RKO (cell line): ENCODE measurements around the gene IKZF1.

Experiments
- DNase-seq: peaks from one replicate; pipeline ENCODE4 v3.0.0-alpha.2; 2016; ENCODE audit warnings: low spot score

The IKZF1 gene

DNA sequence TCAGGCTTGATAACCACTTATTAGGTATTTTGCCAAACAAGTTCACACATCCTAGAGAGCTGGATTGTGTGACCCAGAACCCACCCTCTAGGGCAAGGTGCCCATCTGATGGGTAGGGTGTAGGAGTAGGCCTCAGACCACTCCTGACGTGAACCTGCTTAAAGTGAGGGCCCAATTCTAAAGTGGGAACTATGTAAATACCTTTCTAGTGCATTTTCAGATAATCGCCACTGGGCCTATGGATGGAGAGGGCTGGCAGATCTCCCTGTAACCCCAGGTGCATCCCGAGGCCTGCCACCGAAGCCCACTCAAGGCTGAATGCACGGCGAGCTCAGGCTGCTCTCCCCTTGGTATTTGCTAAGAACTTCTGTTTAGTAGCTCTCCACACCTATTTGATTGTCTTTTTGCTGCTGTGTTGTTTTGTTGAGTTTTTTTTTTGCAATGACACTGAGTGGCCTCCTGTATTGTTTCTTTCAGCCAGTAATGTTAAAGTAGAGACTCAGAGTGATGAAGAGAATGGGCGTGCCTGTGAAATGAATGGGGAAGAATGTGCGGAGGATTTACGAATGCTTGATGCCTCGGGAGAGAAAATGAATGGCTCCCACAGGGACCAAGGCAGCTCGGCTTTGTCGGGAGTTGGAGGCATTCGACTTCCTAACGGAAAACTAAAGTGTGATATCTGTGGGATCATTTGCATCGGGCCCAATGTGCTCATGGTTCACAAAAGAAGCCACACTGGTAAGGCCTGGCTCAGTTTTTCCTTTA lies 71.7 kb downstream of the IKZF1 start:
- no peak for DNase-seq

DNA sequence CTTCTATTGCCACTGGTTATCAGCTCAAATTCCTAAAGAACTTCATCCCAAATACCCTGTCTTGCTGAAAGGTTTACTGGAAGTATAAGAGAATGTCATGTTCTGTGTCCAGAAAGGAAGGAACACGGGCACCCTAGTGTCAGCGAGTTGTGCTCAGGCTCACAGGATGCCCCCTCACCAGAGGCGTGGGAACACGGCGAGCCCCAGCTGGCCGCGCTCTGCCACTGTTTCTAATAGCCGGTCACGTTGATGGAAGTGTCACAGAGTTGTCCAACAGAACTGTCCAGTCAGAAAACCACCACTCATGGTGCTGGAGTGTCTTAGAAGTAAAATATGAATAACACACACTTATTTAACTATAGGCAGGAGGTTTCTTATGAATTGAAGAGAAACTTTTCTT lies 72.8 kb downstream of the IKZF1 start:
- DNase-seq = no peak

DNA sequence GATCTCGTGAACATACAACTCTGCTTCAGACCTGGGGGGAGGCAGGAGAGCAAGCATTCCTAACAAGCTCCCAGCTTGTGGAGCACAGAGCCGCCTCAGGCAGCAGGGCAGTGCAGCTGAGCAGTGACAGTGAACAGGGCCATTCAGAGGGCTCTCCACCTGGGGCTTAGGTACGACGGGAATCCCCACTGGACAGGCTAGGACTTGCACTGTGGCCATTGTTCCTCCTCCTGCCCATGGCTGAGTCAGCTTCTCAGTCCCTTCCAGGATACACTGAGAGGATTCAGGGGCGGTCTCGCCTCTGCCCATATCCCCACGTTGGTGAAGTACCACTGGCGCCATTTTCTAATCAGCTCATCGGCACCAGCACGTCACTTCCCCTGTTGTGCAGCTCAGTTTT lies 74.6 kb downstream of the IKZF1 start:
- no peak for DNase-seq

DNA sequence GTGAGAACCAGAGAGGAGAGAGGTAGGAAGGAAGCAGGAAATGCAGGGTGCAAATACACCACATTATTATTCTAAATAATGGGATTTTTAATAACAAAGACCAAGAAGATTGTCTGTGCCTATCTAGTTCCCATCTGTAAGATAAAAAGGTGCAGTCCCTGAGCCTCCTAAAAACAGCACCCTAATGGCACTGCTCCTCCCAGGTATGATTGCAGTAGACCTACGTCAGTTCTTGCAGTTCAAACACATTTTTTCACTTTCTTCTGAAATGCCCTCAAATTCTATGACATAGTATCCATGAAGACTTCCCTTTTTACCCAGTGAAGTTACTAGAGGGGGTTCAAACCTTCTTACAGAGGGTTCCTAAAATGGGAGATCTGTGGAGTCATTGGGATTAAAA lies 75.0 kb downstream of the IKZF1 start:
- no peak for DNase-seq

DNA sequence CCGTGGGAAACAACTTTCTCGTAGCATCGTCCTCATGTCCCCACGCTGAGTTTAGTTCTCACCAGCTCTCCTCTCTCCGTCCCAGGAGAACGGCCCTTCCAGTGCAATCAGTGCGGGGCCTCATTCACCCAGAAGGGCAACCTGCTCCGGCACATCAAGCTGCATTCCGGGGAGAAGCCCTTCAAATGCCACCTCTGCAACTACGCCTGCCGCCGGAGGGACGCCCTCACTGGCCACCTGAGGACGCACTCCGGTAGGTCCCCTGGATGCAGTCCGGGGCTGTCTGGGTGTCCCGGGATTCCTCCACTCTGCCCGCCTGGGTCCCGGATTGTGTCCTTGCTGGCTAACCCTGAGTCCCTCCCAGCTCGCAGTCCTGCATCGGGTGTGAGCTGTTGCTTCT lies 77.9 kb downstream of the IKZF1 start:
- no peak for DNase-seq

DNA sequence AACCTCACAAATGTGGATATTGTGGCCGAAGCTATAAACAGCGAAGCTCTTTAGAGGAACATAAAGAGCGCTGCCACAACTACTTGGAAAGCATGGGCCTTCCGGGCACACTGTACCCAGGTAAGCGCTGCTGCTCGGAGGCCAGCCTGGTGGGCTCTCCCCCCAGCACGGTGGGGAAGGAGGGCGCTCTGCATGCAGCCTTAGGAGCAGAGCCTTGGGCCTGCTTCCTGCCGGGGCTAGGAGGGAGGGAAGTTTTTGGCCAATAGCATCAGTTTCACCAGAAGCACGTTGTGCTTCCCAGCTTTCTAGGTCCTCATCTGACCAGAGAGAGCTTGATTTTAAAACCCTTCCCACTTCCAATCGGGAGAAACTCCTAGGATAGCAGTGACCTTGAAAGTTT lies 82.8 kb downstream of the IKZF1 start:
- no peak for DNase-seq

DNA sequence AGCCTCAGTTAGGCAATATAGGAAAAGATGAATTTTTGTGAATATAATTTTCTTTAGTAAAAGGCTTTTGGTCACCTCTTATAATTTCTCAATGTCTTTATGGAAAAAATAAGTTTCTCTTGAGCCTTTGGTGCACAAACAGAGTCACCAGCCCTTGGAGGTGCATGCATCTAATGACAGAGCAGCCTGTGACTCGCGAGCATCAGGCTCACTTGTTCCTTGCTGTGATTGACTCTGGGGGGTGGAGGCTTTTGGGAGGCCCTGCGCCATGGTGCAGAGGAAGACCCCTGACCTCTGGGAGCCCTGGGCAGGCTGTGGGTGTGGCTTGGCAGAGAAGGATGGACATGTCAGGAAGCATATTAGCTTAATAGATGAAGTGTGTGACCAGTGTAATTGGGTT lies 85.4 kb downstream of the IKZF1 start:
- DNase-seq = no peak

DNA sequence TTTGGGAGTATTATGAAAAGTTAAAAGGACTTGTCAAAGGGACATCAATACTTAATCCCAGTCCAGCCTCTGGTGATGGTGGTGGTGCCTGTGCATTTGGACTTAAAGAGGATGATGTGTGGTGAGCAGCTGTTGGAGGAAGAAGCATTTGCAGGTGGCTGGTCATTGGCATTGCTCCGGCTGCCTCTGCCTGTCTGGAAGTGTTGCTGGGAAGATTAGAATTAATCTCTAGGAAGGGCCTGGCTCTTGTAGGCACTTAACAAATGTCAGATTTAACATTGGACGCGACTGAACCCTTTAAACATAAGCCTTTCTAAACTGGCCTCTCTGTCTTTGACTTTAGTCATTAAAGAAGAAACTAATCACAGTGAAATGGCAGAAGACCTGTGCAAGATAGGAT lies 86.9 kb downstream of the IKZF1 start:
- DNase-seq = no peak

DNA sequence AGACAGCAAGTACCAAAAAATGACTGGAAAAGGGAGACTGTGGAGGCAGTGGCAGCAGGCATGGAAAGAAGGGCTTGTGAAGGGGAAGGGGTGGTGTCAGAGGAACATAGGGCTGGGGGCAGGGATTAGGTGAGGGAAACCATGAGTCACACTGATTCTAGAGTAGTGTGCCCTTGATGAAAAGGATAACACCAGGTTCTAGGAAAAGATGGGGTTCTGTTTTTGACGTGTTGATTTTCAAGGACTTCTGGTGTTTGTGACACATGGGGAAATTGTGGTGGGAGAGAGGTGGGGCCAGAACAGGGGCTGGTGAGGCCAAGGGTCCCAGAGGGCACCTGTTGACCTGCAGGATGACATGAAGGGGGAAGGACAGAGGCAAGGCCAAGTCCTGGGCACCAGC lies 88.6 kb downstream of the IKZF1 start:
- no peak for DNase-seq

DNA sequence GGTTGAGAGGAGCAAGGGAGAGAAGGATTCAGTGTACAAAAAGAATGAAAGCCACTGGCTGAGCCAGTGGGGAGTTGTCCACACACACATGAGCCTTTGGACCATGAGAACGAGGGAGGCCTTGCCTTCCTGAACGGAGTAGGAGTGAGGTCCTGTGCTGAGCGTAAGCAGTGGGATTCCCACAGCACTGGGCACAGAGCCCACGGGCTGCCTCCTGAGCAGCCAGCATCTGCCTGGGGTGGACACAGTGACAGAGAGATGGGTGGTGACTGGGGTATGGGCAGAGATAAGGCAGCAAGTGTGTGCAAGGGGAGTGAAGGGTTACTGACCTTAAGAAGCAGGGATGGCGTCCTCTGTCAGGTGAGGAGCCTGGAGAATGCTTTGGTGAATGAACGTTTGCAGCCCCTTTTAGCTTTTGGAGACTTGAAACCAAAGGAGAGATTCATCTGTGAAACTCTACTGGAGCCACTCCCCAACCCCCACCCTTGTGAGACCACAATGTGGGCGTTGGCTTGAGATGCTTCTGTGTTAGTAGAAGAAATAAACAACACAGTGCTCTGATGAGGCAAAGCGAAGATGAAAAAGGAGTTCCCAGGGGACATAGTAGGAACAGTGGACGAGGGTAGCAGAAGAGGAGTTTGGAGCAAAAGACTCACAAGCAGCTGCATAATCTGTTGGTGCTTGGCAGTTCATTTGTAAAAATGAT lies 89.2 kb downstream of the IKZF1 start:
- DNase-seq = no peak

DNA sequence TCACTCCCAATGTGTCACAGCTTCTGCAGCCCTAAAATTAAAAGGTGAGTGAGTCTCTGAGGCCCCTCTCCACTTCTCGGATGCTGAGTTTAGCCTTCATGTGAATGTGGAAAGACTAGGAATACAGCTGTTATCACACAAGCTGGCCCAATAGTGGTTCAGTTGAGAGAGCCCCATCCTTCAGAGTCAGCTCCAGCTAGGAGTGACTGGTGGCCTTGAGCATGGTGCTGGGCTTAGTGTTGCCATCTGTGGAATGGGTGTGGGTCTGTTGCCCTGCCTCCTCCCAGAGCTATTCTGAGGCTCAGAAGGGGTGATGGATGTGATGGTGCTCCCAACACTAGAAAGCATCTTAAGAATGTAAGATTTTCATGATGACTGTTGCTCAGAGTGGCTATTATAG lies 89.8 kb downstream of the IKZF1 start:
- no peak for DNase-seq

DNA sequence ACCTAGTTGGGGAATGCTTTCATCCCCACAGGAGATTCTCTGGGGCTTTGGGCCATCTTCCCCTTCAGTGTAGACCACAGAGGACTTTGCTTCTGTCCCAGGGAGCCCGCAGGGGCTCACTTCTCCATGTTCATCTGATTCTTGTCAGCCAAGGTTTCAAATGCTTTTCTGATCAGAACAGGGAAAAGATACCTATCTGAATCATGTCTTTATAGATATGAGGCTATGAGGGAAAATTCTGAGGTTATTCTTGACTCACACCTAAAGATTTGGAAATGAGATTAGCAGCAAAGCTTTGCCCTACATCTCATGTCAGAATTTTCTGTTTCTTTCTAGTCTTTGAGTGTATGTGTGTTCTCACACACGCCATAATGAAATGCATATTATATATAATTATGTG lies 92.3 kb downstream of the IKZF1 start:
- DNase-seq = no peak

DNA sequence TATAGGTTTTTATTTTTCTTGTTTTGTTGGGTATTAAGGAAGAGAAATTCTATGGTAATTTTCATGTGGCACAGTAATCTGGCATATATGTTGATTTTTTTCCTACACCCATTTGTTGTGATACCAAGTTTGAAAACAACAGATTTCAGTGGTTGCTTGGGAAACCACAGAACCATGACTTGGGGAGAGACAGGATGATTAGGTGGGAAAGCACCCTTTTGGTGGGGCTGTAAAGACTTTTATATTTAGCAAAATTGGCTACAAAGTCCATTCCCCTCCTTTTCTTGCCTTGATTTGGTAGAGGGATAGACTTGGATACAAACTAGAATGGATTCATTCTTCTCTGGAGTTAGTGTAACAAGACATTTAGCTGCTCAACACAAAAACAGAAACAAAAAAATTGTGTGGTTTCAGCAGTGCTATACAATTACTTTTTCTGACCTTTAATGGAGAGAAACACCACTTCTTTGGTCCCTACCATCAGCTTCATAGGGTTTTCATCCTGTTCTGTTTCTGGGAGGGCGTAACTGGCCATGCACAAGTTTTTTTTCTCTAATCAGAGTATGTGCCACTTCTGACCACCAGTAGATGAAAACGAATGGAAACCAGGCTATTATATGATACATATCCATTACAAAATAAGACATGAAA lies 92.9 kb downstream of the IKZF1 start:
- DNase-seq = no peak

DNA sequence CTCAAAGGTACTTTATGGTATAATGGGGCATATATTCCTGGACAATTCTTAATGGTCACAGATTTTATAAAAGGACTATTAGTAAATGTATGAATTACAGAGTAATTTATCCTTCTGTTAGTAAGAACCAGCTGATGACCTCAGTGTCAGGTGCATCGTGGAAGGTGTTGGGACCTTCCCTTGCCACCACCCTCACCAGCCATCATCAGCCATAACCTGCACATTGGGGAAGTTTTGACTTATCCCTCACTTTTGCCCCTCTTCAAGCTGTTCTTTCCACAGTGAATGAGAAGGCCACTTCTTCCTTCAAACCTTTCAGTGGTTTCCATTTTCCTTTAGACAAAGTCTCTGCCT lies 93.4 kb downstream of the IKZF1 start:
- DNase-seq = no peak

DNA sequence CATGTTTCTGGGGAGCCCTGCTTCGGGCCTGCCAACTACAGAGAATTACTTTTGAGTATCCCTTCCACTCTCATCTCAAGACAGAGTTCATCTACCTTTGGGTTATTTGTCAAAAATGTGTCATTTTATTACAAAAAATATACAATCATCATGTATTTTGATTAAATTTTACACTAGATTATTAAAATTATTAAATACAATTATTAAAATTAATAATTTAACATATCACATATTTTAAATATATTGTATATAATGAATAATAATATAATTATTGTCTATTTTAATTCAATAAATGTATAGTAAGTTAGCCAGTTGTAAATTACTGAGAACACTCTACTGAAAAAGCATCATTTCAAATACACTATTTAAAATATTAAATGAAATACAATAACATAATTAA lies 94.7 kb downstream of the IKZF1 start:
- DNase-seq = no peak

DNA sequence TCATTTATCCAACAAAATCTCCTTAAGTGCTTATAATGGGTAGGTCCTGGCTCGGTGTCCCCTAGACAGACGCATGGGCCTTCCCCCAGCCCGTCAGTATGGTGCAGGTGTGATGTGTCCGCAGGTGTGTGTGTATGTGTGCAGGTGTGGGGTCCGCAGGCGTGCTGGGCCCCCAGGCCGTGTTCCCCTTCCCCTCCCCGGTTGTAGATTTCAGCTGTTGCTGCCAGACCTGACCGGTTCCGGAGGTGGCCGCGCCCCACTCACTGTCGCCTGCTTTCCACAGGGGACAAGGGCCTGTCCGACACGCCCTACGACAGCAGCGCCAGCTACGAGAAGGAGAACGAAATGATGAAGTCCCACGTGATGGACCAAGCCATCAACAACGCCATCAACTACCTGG lies 95.1 kb downstream of the IKZF1 start:
- DNase-seq = no peak

DNA sequence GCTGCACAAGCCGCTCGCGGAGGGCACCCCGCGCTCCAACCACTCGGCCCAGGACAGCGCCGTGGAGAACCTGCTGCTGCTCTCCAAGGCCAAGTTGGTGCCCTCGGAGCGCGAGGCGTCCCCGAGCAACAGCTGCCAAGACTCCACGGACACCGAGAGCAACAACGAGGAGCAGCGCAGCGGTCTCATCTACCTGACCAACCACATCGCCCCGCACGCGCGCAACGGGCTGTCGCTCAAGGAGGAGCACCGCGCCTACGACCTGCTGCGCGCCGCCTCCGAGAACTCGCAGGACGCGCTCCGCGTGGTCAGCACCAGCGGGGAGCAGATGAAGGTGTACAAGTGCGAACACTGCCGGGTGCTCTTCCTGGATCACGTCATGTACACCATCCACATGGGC lies 95.6 kb downstream of the IKZF1 start:
- DNase-seq = no peak

DNA sequence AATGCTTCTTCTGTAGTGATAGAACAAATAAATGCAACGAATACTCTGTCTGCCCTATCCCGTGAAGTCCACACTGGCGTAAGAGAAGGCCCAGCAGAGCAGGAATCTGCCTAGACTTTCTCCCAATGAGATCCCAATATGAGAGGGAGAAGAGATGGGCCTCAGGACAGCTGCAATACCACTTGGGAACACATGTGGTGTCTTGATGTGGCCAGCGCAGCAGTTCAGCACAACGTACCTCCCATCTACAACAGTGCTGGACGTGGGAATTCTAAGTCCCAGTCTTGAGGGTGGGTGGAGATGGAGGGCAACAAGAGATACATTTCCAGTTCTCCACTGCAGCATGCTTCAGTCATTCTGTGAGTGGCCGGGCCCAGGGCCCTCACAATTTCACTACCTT lies 99.9 kb downstream of the IKZF1 start:
- DNase-seq = peak; percentile 1

DNA sequence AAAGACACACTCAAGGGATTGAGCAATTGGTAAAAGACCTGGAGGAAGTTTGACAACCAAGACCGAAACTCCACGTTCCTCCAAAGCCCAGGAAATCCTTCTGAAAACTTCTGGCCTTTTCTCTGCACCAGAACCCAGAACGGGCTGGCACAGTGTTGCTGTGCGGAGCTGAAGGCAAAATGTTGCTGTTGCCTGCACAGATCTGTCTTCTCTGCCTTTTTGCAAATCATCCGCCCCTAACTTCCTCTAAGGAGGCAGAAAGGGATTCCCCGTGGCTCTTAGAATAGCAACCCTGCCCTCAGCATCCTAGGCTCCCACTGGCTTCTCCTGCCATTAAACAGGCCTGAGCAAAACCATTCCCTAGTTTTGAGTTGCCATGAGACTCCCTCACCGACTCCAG lies 100.7 kb downstream of the IKZF1 start:
- DNase-seq = no peak

DNA sequence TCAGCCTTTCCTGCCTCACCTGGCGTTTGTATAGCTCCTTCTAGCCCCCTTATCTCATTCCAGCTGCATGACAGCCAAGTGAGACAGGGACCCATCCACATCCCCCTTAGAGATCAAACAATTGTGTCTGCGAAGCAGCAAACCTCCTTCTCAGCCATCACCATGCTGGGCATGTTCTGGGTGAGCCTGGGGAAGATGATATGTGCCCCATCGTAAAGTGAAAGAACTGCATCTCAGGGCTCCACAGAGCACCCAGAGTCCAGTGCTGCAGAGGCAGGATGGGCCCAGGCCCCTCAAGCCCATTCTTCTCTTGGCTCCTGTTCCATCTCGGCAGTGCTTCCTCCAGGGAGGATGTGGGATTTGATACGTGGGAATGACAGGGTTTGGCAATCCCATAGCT lies 102.4 kb downstream of the IKZF1 start:
- no peak for DNase-seq

DNA sequence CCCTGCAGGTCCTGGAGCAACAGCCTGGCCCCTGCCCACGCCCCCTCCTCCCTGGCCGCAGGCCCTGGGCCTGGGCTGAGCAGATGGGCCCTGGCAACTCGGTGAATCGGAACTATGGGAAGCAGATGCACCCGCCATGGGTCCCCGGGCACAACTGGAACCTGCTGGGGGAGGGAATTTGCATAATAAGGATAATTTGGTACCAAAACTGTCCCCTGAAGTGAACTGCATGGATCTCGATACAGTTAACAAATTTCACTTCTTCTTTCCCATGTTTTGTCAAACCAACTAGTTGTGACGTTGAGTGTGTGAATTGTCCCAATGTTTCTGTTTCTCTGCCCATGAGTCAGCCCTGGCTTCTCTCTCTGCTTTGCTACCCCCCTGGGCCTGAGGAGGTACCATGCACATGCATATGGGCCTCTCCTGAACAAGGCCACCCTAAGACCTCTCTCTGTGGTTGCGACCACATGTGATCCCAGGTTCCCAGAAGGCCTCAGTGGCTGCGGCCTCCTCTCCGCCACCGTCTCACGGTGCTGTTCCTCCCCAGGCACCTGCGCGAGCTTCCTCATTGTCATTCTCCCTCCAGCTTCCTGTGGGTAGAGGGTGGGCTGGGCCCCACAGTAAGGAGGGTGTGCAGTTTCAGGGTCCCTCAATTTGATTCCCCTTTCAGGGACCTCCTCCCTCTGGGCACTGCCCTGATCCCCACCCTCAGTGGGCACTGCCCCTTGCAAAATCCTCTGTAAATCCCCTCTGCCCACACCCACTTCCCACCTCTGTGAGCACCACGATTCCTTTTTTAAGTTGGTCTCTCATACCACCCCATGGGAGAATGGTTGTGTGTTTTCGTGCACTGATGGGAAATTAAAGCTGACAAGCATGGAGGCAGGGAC lies 105.6 kb downstream of the IKZF1 start:
- DNase-seq = no peak

DNA sequence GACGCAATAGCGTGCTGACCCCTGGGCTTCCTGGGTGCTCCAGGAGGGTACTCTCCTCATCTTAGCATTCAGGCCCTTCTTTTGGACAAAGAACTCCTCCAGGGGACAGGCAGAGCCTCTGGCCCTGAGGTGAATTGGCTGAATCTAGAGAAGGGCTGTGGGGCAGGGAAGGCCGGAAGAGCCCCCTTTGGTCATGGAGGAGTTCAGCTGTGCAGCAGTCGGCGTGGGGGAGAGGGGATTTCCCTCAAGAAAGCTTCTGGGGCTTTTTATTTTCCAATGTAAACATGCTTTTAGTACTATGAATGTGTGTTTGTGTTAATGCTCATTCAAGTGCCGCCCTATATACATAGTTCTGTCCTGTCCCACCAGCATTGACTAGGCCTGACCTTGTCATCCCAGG lies 106.8 kb downstream of the IKZF1 start:
- no peak for DNase-seq

DNA sequence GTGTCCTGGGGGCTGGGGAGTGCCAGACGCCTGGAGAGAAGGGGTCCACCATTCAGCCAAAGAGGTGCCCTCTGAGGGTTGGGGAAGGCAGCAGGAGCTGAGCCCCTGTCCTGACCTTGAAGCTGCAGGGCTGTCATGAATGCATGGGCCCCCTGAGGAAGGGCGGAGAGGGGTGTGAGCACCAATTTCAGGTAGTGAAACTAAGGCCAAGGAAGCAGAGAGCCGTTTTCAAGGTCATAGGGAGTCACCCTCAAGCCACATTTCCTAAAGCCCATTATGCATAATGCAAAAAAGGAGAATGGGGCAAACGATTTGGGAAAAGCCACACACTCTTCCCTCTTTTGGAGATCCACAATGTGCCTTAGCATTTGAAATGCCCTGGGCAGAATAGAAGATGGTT lies 108.5 kb downstream of the IKZF1 start:
- no peak for DNase-seq
